Tongue (tissue), 2 donors: ENCODE data around the gene ZFP36L1. TPM values are rescaled to one million over a fixed set of nuclear protein-coding genes. Genes with fewer than 3 reads are reported as not detected.
"Not testable (repeated sequence)": the region's sequence is repeated elsewhere in the genome, so short reads cannot be mapped to it uniquely, and the experiment has no call there.

Experiments
- DNase-seq: peaks from one replicate; pipeline ENCODE4 v3.0.0-alpha.2; 2015
- total RNA-seq: library from RNA; depleted of rRNA; stranded (reverse); fragments of >200 nt; gene quantifications from one replicate; pipeline ENCODE4 v1.2.3, GENCODE V29; 2014

The ZFP36L1 gene
- total RNA-seq, 1 donor from 2014 or later = 282 TPM

DNA sequence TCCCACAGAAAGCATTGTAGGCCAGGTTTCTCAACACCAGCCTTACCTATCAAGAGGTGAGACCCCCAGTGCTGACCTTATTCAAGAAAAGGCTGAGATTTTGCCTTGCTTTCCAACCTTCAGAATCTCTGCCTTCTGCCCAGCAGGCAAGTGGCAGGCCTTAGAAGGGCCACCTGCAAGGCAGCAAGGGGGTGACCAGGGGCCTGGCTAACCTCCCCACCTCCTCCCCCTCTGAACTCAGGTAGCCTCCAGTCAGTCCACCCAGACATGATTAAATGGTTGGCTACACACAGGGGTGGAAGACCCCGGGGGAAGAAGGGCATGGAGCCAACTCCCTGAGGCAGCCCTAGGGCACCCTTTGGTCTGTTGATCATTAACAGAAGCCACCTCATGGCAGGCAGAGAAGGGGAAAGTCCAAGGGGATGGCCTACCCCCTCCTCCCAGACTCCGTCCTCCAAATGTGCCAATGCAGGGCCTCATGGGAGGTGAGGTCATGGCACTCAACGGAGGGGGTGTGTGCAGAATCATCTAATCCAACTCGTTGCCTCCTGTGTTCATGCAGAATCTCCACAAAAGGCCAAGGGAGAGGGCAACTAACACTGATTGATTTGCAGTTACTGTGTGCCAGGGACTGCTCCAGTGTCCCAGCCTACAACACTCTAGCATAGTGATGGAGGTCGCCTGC lies 8.5 kb downstream of the ZFP36L1 start:
- peak; percentile 47 for DNase-seq

DNA sequence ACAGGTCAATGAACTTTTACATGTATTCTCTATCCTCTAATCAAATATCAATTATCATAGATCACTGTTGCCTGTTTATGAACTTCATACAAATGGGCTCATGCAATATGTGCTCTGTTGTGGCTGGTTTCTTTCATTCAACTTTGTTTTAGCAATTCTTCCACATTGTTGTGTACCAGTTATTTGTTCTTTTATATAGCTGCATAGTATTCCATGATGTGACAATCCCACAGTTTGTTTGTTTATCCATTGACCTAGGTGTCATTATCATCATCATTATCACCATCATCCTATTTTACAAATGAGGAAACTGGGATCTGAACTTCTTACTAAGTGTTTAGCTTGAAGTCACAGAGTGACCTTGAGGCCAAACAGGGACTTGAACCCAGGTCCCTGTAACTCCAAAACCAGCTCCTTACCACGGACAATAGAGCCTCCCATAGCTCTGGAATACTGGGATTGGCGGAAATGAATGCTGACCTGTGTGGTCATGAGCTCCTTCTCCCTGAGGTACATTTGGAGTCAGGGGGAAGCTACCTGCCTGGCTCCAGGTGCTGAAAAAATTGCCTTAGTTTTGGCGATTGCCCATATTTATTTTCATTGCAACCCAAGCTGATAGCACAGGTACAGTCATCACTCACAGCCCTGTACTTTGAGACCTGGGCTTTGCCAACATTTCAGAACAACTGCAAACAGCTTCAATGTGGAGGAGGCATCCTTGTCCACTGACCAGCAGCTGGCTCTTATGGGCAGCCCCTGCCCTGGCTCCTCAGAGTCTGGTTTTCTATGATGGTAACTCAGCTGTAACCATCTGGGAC lies 9.2 kb downstream of the ZFP36L1 start:
- no peak for DNase-seq

DNA sequence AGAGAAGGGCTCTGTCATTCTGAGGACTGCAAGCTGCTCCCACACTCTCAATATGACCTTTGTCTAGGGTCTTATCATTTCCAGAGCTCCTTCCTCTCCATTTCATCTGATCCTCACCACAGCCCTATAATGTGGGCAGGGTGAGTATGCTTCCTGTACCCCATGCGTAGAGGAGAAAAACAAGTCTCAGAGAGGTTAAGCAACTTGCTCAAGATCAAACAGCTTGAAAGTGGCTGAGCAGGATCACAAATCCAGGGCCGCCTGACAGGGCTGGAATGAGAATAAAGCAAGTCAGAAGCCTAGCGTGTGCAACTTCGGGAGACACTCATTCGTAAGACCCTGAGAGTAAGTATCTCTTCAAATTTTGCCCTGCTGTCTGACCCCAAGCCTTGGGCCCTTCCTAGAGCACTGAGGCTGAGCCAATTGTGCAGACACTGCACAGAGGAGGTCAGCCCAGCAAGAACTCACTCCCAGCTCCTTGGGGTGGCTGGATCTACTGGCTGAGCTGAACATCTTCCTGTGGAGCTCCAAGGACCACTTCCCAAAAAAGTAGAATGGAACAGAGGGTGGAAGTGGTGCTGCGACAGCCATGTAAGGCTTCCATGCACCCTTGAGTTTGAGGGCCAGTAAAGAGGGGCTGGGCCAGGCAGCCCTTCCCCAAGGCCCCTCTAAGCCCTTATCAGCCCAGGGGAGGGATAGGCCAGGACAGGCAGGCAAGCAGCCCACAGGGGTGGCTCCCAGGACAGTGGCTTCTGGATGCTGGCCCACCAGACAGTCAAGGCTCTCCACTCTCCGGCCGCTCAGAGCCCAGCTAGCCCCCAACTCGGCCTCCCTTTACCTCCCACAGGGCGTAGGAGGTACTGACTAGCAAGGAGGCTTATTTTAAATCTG lies 10.5 kb downstream of the ZFP36L1 start:
- no peak for DNase-seq

DNA sequence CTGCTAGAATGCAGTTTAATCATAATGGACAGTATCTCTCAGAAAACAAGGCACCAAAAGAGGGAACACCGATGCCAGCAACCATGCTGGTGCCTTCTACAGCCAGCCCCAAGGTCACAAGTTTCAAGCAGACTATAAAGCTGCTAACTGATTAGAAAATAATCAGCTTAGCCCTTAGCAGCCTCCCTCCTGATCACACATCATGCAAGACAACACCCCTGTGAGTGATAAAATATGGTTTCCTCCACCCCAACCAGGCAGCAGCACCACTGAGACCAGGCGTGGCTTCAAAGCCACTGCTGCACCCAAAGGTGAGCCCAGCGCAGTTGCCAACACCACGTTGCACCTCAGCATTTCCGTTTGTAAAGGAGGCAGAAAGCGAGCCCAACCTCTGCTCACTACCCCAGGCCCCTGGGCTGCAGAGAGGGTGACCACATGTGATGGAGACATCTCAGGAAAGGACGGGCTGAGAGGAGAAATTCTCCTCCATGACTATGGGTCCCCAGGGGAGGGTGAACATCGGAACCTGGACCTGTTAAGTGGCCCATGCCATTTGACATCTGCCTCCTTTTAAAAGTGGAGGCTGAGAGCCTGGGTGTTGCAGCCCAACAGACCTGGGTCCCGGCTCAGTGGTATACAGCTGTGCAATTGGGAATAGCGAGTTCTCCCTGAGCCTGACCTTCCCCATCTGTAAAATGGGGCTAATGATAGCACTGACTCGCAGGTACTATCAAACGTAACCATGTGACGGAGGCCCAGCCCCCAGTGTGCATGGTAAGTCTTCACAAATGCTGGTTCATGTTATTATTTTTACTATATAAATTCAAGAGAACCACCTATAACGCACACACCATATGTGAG lies 11.5 kb downstream of the ZFP36L1 start:
- no peak for DNase-seq

DNA sequence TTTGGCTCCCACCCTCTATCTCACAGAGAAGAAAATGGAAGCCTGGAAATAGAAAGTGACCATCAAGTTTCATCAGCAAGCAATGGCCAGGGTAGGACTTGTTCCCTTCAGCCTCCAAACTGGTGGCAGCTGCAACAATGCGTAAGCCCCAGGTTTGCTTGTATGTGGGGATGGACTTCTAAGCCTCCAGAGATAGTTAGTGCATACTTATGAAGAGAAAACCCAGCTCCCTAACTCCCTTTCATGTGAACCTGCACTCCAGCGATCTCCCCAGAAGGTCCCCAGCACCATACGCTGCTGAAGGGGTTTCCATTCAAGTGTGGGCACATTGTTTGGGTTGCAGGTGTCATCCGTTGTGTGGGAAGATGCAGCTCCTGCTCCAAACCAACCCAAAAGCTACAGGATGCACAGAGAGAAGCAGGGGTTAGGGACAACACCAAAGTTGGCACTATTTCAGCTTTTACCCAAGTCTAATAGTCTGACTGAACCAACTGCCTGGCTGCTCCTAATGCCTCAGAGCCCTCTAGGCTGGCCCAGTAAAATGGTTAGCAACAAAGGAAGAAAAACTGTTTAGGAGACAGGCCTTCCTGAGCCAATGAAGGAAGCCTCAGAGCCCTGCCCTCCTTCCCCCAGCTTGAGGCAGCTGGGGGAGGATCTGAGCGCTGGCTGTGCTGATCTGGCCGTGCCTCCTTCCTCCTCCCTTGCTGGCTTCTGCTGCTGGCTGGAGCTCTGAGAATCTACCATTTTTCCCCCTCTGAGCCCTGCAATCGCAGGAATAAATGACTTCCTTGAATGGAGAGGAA lies 12.3 kb downstream of the ZFP36L1 start:
- DNase-seq = peak; percentile 80

DNA sequence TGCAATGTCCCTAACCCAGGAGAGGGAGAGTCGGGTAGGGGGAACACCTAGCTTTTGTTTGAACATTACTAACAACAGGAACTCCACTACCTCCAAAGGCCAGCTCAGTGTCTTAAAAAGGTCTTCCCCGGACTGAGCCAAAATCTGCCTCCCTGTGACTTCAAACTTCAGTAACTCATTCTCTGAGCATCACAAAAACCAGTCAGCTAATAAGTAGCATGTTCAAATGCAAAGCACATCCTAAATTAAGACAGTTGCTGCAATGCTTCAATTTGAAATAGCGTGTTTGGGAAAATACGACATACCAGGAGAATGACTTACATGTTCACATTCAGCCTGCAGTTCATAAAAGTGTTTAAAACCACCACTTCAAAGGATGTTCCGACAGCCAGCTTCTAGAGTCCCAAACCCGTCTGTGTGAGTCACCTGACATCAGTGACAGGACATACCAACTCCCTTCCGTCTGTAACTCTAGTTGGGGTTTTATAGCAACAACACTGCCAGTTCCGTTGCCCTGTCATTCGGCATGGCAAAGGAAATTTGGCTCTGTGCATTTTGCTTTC lies 13.0 kb downstream of the ZFP36L1 start:
- peak; percentile 55 for DNase-seq

DNA sequence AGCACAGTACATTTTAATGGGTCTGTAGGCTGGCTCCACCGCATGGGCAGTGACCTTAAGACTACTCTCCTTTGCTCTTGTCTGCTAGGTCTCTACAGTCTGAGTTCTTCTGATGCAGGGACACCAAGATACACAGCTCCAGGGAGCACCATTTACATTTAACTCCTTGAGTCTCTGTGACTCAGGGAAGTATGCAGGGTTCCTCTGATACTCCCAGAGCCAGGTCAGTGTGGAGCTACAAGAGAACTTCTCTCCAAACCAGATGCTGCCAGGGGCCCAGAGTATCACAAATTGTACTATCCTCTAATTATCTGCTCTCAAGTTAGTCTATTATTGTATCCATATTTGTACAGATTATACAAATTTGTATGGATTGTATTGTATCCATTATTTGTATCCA lies 15.2 kb downstream of the ZFP36L1 start:
- DNase-seq = no peak

DNA sequence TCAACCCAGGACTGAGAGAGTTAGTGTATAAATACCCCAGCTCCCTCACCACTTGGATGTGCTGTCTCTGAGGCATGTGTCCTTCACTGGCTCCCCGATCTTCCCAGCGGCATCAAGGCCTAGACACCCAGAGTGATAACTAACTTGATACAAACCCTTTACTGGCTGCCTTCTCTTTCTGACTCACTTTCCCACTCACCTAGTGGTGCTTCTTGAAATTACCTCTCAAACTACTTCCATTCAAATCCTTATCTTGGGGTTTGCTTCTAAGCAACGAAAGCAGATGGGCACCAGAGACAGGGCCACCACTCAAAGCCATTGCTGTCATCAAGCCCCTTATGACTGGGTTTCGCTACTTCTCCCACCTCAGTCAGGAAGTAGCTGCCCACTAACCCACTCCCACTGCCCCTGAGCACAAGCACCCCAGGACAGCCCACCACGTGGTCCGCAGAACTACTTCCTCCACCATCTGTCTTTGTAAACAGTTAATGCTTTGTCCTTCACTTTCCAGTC lies 17.2 kb downstream of the ZFP36L1 start:
- no peak for DNase-seq

DNA sequence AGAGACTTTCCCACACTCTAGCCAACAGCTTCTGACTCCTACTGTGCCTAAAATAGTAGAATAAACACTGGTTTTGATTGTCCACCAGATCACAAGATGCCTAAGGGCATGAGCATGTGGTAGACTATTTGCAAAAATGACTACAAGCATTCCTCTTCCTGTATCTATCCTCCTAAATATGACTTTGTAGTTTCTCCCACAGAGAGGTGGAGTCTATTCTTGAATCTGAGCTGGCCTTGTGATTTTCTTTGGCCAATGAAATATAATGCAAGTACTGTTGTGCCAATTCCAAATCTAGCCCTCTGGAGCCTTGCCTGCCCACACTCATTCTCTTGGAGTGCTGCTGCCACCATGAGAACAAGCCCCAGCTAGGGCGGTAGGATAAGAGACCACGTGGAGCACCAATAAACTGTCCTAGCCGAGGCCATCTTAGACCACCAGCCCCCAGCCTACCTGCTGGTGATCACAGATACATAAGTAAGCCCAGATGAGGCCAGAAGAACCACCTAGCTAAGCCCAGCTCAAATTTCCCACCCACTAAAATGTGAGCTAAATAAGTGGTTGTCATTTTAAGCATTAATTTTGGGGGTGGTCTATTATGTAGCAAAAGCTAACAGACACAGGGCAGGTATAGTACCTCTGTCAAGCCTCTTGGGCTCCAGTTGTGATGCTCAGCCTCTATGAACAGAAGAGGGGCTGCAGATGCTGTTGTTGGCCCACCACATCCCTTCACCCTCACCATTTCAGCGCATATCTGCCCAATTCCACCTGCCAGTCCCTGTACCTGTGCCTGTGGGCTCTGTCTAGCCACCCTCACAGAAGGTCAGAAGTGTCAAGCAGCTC lies 17.9 kb downstream of the ZFP36L1 start:
- DNase-seq = no peak

DNA sequence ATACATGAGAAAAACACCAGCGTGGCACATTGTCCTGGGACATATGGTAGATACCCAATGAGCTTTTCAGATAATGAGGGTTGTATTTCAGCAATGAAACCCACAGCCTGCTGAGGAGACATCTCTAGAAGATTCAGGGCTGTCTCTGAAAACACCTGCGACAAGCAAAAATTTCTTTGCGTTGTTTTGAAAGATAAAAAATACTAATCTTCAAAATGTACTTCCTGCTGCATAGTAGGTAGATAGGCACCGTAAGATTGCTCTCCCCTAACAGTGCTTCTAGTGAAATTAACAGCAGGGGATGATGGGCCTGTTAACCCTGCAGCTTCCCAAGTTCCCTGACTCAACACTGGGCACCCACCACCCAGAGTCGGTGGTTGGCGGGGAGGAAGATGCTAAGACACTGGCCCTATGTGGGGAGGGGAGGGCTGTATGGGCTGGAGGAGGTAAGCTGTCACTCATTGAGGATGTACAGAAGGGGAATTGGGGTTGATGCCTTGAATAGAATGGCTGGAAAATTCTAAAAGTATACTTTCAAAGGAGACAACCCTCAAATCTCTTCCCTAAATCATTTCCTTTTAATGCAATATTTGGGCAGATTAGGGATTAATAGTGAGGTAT lies 20.0 kb downstream of the ZFP36L1 start:
- no peak for DNase-seq

DNA sequence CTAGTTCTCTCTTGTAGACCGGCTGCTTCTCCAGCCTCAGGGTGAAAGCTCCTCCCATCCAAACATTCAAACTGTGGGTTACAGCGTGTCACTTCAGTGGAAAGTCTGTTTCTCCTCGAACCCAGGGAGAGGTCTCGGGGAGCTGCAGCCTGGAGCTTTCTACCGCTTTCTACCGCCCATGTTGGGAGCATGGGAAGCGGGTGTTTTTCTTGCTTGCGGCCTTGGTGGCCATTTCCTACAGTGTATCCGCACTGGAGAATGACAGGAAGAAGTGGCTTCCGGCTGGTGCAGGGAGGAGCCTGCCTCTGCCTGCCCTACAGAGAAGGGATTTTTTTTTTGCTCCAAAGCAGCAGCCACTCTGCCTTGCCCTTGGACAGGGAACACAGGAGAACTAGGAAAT lies 21.2 kb downstream of the ZFP36L1 start:
- no peak for DNase-seq

DNA sequence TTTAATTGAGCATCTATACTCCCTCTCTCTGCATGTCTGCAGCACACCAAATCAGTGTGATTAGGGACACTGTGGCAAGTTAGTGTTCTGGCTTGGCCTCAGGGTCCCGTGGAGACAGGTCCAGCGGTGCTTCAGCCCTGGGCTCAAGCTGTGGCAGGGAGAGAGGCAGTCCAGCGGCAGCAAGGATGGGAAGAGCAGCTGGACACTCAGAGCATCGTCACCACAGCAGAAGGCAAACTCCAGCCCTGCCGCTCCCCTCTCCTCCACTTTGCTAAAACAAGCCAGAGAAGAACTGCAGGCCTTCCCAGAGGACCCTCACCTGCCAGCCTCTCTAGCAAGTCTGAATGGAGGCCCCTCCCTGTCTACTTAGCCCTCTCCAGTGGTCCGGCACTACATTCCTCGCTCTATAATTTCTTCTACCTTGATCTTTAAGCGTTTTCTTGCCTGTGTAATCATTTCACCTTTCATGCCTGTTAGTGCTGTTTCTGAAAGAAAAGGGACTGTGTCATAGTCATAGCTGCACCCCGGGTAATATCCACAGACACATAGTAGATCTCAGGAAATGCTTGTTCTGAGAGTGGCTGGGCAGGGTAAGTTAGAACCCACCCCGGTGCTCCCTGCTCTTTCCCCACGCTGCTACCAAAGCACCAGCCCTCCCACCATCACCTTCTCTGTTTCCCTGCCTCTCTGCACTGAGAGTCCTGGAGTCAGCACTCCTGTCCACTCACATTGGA lies 22.1 kb downstream of the ZFP36L1 start:
- no peak for DNase-seq

DNA sequence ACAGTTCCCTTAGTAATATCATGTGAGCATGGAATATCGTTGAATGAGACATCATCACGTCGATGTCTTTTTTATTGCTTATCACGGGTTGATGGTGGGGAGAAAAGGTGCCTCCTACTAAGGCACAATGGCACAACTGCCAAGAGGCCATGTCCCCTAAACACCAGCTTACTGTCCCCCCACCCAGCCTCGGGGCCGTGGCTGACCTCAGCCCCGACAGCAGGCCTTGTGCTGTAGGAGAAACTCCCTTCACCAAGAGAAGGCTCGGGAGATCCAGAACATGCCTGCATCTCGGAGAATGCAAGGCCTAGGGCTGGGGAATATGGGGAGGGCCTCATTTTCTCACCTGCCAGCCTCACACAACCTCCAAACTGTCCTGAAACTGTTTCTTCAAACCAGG lies 22.8 kb downstream of the ZFP36L1 start:
- DNase-seq = no peak

DNA sequence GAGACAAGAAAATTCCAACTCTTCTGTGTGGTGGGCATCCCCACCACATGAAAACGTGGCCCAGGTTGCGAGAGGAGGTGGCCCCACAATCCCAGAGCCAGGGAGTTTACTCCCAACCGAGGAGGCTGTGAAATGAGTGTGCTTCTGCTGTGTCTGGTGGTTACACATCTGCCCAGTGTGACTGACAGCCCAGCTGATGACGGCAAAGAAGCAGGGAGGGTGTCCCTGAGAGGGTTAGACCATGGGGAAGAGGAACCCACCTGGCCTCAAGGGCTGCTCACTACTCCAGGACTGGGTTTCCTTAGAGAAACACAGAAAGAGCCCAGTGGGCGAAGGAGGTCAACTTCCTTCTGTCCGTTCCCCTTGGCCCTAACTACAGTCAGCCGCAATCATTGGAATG lies 24.6 kb downstream of the ZFP36L1 start:
- DNase-seq = no peak

DNA sequence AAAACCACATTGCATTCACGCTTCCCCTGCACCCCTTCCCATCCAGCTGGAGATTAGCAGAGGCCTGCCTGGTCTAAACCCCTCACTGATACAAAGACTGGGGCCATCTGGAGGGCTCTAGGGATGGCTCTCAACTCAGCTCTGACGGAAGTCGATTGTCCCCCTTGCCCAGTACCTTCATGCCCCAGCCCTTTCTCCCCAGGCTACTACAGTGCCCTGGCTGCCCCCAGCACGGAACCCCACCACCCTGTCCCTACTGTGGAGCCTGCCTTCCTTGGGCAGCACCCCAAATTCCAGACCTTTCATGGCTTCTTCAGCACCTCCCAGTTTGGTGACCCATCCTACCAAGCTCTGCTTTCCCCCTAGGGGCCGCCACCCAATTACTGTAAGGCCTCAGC lies 25.6 kb downstream of the ZFP36L1 start:
- no peak for DNase-seq

DNA sequence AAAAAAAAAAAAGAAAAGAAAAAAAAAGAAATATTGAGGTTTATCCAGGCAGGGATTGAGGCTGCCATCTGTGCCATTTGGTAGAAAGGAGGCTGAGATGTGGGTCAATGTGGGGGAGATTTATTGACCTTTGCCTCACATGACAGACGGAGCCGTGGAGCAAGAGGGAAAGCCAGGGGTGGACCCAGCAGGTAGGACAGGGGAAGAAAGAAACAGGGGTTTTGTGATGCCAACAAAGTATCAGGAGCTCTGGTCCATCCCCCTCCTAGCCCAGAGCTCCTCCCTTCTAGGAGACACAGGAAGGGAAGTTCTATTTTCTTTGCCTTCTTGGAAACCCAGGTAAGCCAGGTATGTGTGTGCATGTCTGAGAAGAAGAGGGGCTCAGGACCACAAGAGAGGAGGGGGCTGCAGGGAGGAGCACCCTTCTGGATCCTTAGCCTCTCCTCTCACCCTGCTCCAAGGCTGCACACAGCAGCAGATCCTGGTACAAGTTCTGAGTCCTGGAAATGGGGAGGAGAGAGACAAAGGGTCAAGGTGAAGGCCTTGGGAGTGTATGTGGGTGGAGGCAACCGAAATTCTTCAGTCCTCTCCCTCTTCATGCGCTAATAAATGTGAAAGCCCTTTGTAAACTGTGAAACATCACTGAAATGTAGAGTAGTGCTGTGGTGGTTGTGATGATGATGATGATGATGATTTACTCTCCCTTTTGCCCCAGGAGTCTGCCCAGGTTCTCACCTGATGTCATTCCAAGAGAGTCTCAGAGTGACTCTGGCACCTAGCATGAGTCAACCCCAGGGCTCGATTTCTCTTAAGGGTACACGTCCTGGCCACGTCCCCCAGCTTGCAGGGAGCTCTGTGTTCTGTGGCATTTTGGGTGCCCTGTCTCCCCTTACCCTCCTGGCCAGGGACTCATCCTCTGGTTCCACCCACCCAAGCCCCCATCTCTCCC lies 26.3 kb downstream of the ZFP36L1 start:
- no peak for DNase-seq

DNA sequence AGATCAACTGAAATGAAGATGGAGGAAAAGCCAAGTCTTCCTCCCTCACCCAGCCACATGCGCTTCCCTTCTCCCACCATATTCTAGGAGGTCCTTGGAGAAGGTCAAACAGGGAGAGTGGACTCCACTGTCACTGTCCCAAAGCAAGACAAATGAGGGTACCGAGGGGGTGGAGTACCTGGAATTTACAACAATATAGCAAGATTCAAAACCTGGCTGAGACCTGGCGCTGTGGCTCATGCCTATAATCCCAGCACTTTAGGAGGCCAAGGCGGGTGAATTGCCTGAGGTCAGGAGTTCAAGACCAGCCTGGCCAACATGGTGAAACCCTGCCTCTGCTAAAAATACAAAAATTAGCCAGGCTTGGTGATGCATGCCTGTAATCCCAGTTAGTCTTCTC lies 29.0 kb downstream of the ZFP36L1 start:
- DNase-seq = not testable (repeated sequence)
